ENCODE measurements around the gene HAGH.

- TF ChIP-seq CTCF (IDR thresholded peaks at IDR 0.05) (no peak), NFYB (CRISPR knock-in tag; conservative IDR thresholded peaks at IDR 0.05; ENCODE audit: low read depth) (no peak), ZNF512 (CRISPR knock-in tag; IDR thresholded peaks at IDR 0.05; ENCODE audit: borderline replicate concordance) (no peak), TEAD4 (CRISPR knock-in tag; IDR thresholded peaks at IDR 0.05) (no peak), SP1 (CRISPR knock-in tag; conservative IDR thresholded peaks at IDR 0.05) (no peak), ZNF263 (CRISPR knock-in tag; IDR thresholded peaks at IDR 0.05; ENCODE audit: low read depth) (no peak), CREM (CRISPR knock-in tag; IDR thresholded peaks at IDR 0.05) (no peak), FOXP1 (CRISPR knock-in tag; IDR thresholded peaks at IDR 0.05; ENCODE audit: borderline replicate concordance) (no peak), ZBTB43 (CRISPR knock-in tag; IDR thresholded peaks at IDR 0.05) (no peak), AFF4 (CRISPR knock-in tag; IDR thresholded peaks at IDR 0.05; ENCODE audit: borderline replicate concordance) (no peak), FOXP4 (CRISPR knock-in tag; IDR thresholded peaks at IDR 0.05) (no peak), MAX (CRISPR knock-in tag; IDR thresholded peaks at IDR 0.05) (no peak)
Observed at GRCh38 chr16:1761751-1762150, 64.9 kb downstream of the HAGH start.

Measured in WTC11 (cell line).